K562 (cell line): ENCODE measurements around the gene AP1G2. TPM values are rescaled to one million over a fixed set of nuclear protein-coding genes. Genes with fewer than 3 reads are reported as not detected.
A peak's percentile ranks its signal among the peaks of the same experiment; 100 is the strongest.

Experiments
- ZNF263 ChIP-seq: sonication (generic); formaldehyde crosslinking; IDR thresholded peaks from 2 replicates; pipeline ENCODE4 v1.8.0; 2022; ENCODE audit warnings: mild to moderate bottlenecking, missing genetic modification reagents, borderline replicate concordance
- ZNF407 ChIP-seq: fragments of 450-650 bp; IDR thresholded peaks from 2 replicates; pipeline ENCODE4 v1.6.1; 2016; ENCODE audit warnings: low read depth
- polyA plus RNA-seq, 8 experiments: library from polyadenylated mRNA; depleted of rRNA in 4 of 8; stranded (reverse) in 5 of 8; unstranded in 3 of 8; fragments of >200 nt; fragmentation: Nextera tagmentation in 2 of 8; fragmentation: Illumina TruSeq in 1 of 8; extraction: Ambion mirVana in 2 of 8; extraction: Trizol in 1 of 8; gene quantifications; 2 replicates each; pipeline versions ENCODE4 v1.2.1 to v1.2.3, GENCODE V29; 2011 to 2014; ENCODE audit warnings: inconsistent platforms in 1 of 8, missing spikeins in 1 of 8
- total RNA-seq, 7 experiments: library from RNA; depleted of rRNA in 6 of 7; stranded (reverse); fragments of >200 nt in 6 of 7; fragmentation: Illumina TruSeq in 2 of 7; extraction: Trizol in 2 of 7; gene quantifications; 2 replicates each; pipeline versions ENCODE4 v1.2.1 to v1.2.3, GENCODE V29; 2011 to 2021; ENCODE audit warnings: low replicate concordance in 1 of 7

Gene AP1G2
- total and polyA plus RNA-seq, 9 of the 15 experiments (the other 6 are each of a cell fraction or from before 2014, with no cell fraction given) = 19.1 to 83.5 (median 33.3) TPM

- TF ChIP-seq ZNF407 (no peak), ZNF263 (peak; percentile 64; the same call in 1 of the 2 replicates)
These were observed at the start of gene AP1G2 (continued) for GRCh38 chr14:23567186-23568020.
